Thymus (tissue), 11 donors: ENCODE measurements around the gene HCAR2. TPM values are rescaled to one million over a fixed set of nuclear protein-coding genes. Genes with fewer than 3 reads are reported as not detected.
"Not testable (repeated sequence)": the region's sequence is repeated elsewhere in the genome, so short reads cannot be mapped to it uniquely, and the experiment has no call there.

ENCODE experiments used
- DNase-seq, 9 donors: peaks; one replicate each; pipeline ENCODE4 v3.0.0-alpha.2; 2013; ENCODE audit warnings: low spot score in 9 of 9, low read depth in 6 of 9, missing footprints in 1 of 9
- H3K27ac ChIP-seq, 2 donors: one replicate each; pipeline ENCODE4 v1.5.1; 2013; ENCODE audit warnings: control low read depth in 1 of 2, low read depth in 1 of 2, low read length in 1 of 2, mild to moderate bottlenecking in 1 of 2, moderate library complexity in 1 of 2
- H3K27me3 ChIP-seq, 2 donors: one replicate each; pipeline ENCODE4 v1.5.1; 2013; ENCODE audit warnings: low read length in 1 of 2; ENCODE audit not compliant: control insufficient read depth in 2 of 2, insufficient read depth in 1 of 2
- H3K36me3 ChIP-seq, 2 donors: one replicate each; pipeline ENCODE4 v1.5.1; 2013; ENCODE audit warnings: low read length in 1 of 2, mild to moderate bottlenecking in 1 of 2, moderate library complexity in 1 of 2; ENCODE audit not compliant: control insufficient read depth in 2 of 2, insufficient read depth in 2 of 2
- H3K4me1 ChIP-seq, 2 donors: one replicate each; pipeline ENCODE4 v1.5.1; 2013; ENCODE audit warnings: low read length in 2 of 2; ENCODE audit not compliant: control insufficient read depth in 2 of 2, insufficient read depth in 2 of 2
- H3K4me3 ChIP-seq, 2 donors: one replicate each; pipeline ENCODE4 v1.5.1; 2013; ENCODE audit warnings: low read length in 2 of 2, control low read depth in 1 of 2, mild to moderate bottlenecking in 1 of 2
- H3K9me3 ChIP-seq, 2 donors: one replicate each; pipeline ENCODE4 v1.5.1; 2013; ENCODE audit warnings: low read length in 1 of 2, mild to moderate bottlenecking in 1 of 2; ENCODE audit not compliant: control insufficient read depth in 2 of 2, insufficient read depth in 1 of 2
- WGBS: extraction: QIAGEN DNeasy Blood & Tissue Kit; methylation state at CpG from one replicate; pipeline ENCODE4 v1.1.7; 2013; 5-methylcytosine and 5-hydroxymethylcytosine counted together
- polyA plus RNA-seq: library from polyadenylated mRNA; stranded (reverse); fragments of 200-250 nt; gene quantifications from one replicate; pipeline ENCODE4 v1.2.3, GENCODE V29; 2013
- total RNA-seq: library from RNA; stranded (reverse); fragments of 120-200 nt; gene quantifications from one replicate; pipeline ENCODE4 v1.2.4, GENCODE V29; 2013
- donor health status: healthy.

The HCAR2 gene
- total and polyA plus RNA-seq, 2 donors: 1.8 to 4.3 TPM

DNA sequence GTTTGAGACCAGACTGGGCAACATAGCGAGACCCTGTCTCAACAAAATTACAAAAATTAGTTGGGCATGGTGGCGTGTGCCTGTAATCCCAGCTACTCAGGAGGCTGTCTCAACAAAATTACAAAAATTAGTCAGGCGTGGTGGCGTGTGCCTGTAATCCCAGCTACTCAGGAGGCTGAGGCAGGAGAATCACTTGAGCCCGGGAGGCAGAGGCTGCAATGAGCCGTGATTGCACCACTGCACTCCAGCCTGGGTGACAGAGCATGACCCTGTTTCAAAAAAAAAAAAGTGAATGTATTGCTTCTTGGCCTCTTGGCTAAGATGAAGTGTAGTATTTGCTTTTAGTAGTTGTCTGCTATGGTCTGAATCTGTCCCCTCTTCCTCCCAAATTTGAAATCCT, 22.2 kb downstream of the HCAR2 start:
- not testable (repeated sequence) for H3K27ac ChIP-seq, H3K4me3 ChIP-seq, H3K36me3 ChIP-seq, H3K4me1 ChIP-seq, DNase-seq, H3K9me3 ChIP-seq, H3K27me3 ChIP-seq
- 90% methylated on average over 6 of the region's 6 CpGs for WGBS

DNA sequence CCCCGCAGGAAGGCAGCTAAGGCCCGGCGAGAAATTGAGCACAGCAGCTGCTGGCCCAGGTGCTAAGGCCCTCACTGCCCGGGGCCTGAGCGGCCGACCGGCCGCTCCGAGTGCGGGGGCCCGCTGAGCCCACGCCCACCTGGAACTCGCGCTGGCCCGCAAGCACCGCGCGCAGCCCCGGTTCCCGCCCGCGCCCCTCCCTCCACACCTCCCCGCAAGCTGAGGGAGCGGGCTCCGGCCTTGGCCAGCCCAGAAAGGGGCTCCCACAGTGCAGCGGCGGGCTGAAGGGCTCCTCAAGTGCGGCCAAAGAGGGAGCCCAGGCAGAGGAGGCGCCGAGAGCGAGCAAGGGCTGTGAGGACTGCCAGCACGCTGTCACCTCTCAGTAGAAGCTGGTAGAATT, 26.4 kb downstream of the HCAR2 start:
- H3K9me3 ChIP-seq, H3K36me3 ChIP-seq, DNase-seq, H3K4me3 ChIP-seq, H3K27ac ChIP-seq, H3K27me3 ChIP-seq, H3K4me1 ChIP-seq: not testable (repeated sequence)
- 98% methylated on average over 32 of the region's 32 CpGs for WGBS

DNA sequence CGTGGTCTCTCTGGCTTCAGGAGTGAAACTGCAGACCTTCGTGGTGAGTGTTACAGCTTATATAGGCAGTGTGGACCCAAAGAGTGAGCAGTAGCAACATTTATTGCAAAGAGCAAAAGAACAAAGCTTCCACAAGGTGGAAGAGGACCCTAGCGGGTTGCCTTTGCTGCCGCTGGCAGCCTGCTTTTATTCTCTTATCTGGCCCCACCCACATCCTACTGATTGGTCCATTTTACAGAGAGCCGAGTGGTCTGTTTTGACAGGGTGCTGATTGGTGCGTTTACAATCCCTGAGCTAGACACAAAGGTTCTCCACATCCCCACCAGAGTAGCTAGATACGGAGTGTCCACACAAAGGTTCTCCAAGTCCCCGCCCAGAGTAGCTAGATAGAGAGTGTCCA, 27.1 kb downstream of the HCAR2 start:
- H3K4me3 ChIP-seq, H3K4me1 ChIP-seq, H3K36me3 ChIP-seq, H3K27ac ChIP-seq, H3K27me3 ChIP-seq, DNase-seq, H3K9me3 ChIP-seq: not testable (repeated sequence)
- WGBS: 77% methylated on average over 8 of the region's 8 CpGs

DNA sequence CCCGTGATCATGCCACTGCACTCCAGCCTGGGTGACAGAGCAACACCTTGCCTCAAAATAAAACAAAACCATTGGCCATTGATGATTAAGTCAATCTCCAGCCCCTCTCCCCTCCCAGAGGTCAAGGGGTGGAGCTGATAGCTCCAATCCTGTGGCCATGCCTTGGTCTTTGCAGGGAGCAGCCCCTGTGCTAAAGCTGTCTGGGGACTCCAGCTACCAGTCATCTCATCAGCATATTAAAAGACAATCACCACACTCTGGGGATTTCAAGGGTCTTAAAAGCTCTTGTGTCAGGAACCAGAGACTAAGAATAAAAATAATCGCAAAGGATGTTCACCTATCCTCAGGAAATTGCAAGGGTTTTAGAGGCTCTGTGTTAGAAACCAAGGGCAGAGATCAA, 30.6 kb downstream of the HCAR2 start:
- Histone ChIP-seq H3K36me3 (no peaks in the 10 kb centered on the region), H3K4me1 (no peaks in the 10 kb centered on the region), H3K27me3 (no peaks in the 10 kb centered on the region), H3K4me3 (no peak overlapping the region), H3K27ac (no peak overlapping the region), H3K9me3 (no peaks in the 10 kb centered on the region)
- DNase-seq: no peak
- WGBS: 93% methylated on average over 2 of the region's 2 CpGs

DNA sequence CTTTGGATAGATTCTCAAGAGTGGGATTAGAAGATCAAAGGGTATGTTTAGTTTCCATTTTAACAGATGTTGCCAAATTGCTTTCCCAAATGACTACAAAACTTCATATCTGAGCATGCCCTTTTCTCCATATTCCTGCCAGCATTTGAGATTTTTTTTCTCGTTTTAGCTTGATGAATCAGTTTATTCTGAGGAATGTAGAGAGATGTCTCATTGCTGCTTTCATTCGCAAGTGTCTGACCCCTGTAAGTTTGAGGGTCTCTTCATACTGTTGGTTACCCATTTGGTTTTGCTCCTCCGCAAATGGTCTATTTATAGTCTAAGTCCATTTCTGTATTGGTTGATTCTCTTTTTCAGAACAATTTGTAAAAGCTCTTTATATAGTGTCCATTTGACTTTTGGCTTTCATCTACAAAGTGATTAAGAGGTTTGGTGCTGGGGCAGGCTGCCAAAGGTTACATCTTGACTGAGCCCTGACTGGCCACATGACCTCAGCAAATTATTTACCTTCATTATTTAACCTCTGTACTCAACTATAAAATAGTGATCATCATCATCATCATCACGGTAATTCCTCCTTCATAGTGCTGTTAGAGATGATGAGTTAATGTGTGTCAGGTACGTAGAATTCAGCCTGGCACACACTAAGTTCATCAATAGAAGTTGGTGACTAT, 33.6 kb downstream of the HCAR2 start:
- no peaks in the 10 kb centered on the region for H3K27me3 ChIP-seq
- no peaks in the 10 kb centered on the region for H3K36me3 ChIP-seq
- no peak for DNase-seq
- H3K4me3 ChIP-seq: no peak overlapping the region
- no peak overlapping the region for H3K27ac ChIP-seq
- WGBS: 95% methylated on average over 5 of the region's 5 CpGs
- H3K9me3 ChIP-seq: no peaks in the 10 kb centered on the region
- H3K4me1 ChIP-seq: no peaks in the 10 kb centered on the region

DNA sequence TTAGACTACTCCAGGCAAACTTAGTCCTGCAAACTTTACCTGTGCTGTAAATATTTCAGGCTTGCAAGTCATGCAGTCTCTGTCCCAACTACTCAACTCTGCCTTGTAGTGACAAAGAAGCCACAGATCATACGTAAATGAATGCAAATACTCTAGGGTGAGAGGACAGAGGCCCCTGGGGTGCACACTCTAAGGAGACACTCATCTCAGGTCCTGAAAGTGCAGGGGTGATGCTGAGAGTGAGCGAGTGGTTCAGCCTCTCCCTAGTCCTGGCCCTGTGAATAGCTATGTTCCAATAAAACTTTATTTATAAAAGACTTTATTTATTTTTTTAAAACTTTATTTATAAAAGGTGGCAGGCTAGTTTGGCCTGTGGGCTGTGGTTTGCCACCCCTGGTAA, 34.9 kb downstream of the HCAR2 start:
- Histone ChIP-seq H3K4me1 (no peaks in the 10 kb centered on the region), H3K9me3 (no peaks in the 10 kb centered on the region), H3K36me3 (no peaks in the 10 kb centered on the region), H3K4me3 (no peak overlapping the region), H3K27me3 (no peaks in the 10 kb centered on the region), H3K27ac (no peak overlapping the region)
- WGBS: 98% methylated on average over 2 of the region's 2 CpGs
- DNase-seq: no peak

DNA sequence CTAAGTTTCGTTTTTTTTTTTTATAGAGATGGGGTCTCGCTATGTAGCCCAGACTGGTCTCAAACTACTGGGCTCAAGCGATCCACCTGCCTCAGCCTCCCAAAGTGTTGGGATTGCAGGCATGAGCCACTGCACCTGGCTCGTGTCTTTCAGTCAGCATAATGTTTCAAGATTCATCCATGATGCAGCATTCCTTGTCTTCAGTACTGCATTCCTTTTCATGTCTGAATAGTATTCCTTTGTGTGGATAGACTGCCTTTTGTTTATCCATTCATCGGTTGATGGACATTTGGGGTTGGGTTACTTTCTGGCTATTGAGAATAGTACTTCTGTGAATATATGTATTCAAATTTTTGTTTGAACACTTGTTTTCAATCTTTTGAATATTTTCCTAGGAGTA, 37.4 kb downstream of the HCAR2 start:
- Histone ChIP-seq H3K36me3 (no peaks in the 10 kb centered on the region), H3K27me3 (no peaks in the 10 kb centered on the region), H3K4me1 (no peaks in the 10 kb centered on the region), H3K9me3 (no peaks in the 10 kb centered on the region), H3K4me3 (no peak overlapping the region), H3K27ac (no peak overlapping the region)
- WGBS: 97% methylated on average over 5 of the region's 5 CpGs
- DNase-seq: no peak

DNA sequence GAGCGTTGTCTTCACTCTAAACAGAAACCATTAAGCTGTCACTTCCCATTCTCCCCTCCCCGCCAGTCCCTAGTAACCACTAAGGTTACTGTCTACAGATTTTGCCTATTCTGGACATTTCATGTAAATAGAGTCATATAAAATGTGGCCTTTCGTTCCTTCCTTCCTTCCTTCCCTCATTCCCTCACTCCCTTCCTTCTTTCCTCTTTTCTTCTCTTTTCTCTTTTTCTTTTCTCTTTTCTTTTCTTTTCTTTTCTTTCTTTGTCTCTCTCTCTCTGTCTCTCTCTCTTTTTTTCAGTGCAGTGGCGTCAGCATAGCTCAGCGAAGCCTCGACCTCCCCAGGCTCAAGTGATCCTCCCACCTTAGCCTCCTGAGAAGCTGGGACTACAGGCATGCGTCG, 37.8 kb downstream of the HCAR2 start:
- H3K4me1 ChIP-seq: no peaks in the 10 kb centered on the region
- DNase-seq: no peak
- 87% methylated on average over 8 of the region's 8 CpGs for WGBS
- H3K9me3 ChIP-seq: no peaks in the 10 kb centered on the region
- no peak overlapping the region for H3K27ac ChIP-seq
- H3K36me3 ChIP-seq: no peaks in the 10 kb centered on the region
- H3K4me3 ChIP-seq: no peak overlapping the region
- no peaks in the 10 kb centered on the region for H3K27me3 ChIP-seq

DNA sequence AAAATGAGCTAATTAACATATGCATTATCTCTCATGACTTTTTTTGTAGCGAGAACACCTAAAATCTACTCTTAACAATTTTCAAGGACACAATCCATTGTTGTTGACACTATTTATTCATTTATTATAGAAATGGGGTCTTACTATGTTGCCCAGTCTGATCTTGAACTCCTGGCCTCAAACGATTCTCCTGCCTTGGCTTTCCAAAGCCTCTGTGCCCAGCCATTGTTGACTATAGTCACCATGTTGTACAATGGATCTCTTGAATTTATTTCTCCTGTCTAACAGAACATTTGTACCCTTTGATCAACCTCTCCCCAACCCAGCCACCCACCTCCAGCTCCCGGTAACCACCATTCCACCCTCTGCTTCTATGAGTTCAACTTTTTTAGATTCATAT, 41.2 kb downstream of the HCAR2 start:
- DNase-seq: no peak
- no peak overlapping the region for H3K4me3 ChIP-seq
- no peaks in the 10 kb centered on the region for H3K36me3 ChIP-seq
- H3K27ac ChIP-seq: no peak overlapping the region
- 98% methylated on average over 3 of the region's 3 CpGs for WGBS
- no peaks in the 10 kb centered on the region for H3K9me3 ChIP-seq
- H3K27me3 ChIP-seq: no peaks in the 10 kb centered on the region
- H3K4me1 ChIP-seq: no peaks in the 10 kb centered on the region

DNA sequence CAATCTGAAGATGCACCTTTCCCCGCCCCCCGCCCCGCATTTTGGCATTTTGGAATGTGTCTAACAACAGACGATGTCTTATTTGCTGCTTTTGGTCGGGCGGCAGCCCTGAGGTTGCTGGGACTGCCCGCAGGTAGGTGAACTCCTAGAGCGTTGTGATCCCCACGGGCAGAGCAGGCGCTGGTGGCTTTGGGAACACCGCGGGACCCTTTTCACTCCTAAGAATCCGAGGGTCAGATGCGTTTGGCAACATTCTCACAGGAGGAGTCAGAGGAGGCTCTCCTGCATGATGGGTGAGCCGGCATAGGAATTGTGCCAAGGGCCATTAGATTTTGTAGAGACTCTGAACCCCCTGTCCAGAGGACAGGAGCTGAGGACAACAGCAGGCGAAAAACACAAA, 41.9 kb downstream of the HCAR2 start:
- H3K4me3 ChIP-seq: no peak overlapping the region
- no peak for DNase-seq
- H3K36me3 ChIP-seq: no peaks in the 10 kb centered on the region
- no peak overlapping the region for H3K27ac ChIP-seq
- no peaks in the 10 kb centered on the region for H3K27me3 ChIP-seq
- H3K4me1 ChIP-seq: no peaks in the 10 kb centered on the region
- 85% methylated on average over 16 of the region's 16 CpGs for WGBS
- H3K9me3 ChIP-seq: no peaks in the 10 kb centered on the region
